ENCODE results near the gene CENPP. TPM values are rescaled to one million over a fixed set of nuclear protein-coding genes. Genes with fewer than 3 reads are reported as not detected.

CENPP gene
- total RNA-seq, 1 donor from 2014 or later: 5.4 TPM

DNA sequence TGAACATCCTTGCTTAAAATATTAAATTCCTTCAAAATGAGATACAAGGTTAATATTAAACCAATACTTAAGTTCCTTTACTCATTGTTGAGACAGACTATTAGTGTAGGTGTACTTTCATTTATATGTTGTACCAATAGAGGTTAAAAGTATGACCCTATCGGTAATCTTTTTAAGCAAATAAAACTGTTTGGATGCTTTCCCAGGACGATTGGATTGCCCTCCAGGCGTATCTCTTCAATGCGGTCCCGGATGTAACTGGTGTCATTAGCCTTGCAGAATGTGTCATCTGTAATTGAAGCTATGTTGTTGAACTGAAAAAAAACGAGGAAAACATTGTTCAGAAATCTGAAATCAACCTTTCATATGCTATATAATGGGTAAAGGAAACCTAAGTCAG is 59.7 kb downstream of the CENPP start:
- Histone ChIP-seq H3K36me3 (no peaks in the 10 kb centered on the region), H3K4me3 (no peak overlapping the region), H3K27ac (replicated peaks) (peak overlapping the region; percentile 39), H3K4me1 (no peaks in the 10 kb centered on the region), H3K27me3 (ENCODE audit: low read depth) (no peaks in the 10 kb centered on the region), H3K9me3 (replicated peaks) (no peaks in the 10 kb centered on the region)
- no peak for TF ChIP-seq CTCF (IDR thresholded peaks at IDR 0.05; ENCODE audit: borderline replicate concordance)
- intact Hi-C loops (cut with micrococcal nuclease): no loop called here
- no peak for DNase-seq

DNA sequence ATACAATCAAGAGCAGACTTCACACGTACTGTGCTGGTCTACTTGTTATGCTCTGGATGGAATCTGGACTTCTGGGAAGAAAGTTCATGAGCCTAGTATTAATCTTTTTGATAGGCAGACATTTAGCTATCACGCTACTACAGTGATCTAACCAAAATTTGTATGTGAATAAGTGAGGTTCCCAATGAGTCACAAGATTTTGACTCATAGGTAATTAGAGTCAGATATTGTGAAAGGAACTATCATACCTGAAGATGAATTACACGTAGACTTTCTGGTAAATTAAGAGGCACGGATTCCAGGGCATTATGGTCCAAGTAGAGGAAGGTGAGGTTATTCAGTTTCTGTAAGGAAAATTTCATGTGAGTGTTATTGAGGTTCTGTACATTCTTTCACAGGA is 60.2 kb downstream of the CENPP start:
- intact Hi-C loops (cut with micrococcal nuclease): no loop called here
- H3K27me3 ChIP-seq (ENCODE audit: low read depth): no peaks in the 10 kb centered on the region
- H3K27ac ChIP-seq (replicated peaks): peak overlapping the region; percentile 39
- H3K36me3 ChIP-seq: no peaks in the 10 kb centered on the region
- no peaks in the 10 kb centered on the region for H3K4me1 ChIP-seq
- H3K9me3 ChIP-seq (replicated peaks): no peaks in the 10 kb centered on the region
- H3K4me3 ChIP-seq: no peak overlapping the region
- DNase-seq: no peak
- no peak for TF ChIP-seq CTCF (IDR thresholded peaks at IDR 0.05; ENCODE audit: borderline replicate concordance)

DNA sequence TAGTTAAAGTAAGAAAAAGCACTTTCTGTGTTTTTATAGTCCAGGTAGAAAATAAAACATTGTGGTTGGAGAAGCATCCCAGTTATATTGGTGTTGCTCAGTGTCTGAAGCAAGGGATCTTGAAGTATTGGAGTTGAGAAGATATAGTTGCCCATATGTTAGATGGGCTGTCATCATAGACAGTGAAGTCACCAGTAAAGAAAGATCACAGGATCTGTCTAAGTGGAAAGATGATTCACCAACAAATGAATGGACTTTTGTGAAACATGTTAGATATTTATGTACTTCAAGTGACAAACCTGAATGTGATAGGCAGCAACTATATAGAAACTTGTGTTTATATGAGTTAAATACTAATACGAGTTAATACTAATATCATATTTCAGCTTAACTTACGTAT is 66.9 kb downstream of the CENPP start:
- peaks cover 6% of the 10 kb centered on the region for H3K36me3 ChIP-seq
- intact Hi-C loops (cut with micrococcal nuclease): no loop called here
- H3K4me1 ChIP-seq: peaks cover 8% of the 10 kb centered on the region
- H3K27ac ChIP-seq (replicated peaks): no peak overlapping the region
- H3K9me3 ChIP-seq (replicated peaks): peaks cover 6% of the 10 kb centered on the region
- no peak for DNase-seq
- TF ChIP-seq CTCF (IDR thresholded peaks at IDR 0.05; ENCODE audit: borderline replicate concordance): no peak
- H3K4me3 ChIP-seq: no peak overlapping the region
- no peaks in the 10 kb centered on the region for H3K27me3 ChIP-seq (ENCODE audit: low read depth)

DNA sequence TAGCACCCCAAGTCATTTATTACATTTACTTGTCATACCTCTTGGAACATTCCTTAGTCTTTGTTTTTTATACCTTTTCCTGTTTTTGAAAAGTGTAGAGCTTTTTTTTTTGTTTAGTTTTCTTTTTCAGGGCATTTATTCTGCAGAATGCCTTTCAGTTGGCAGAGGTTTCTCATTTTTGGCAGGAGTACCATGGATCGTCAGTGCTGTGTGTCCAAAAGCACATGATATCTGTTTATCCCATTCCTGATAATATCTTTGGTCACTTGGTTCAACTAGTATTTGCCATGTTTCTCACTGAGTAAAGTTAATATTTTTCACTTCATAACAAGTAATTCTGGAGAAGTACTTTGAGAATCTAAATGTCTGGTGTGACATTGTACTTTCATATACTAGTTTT is 67.9 kb downstream of the CENPP start:
- intact Hi-C loops (cut with micrococcal nuclease): no loop called here
- Histone ChIP-seq H3K4me1 (peaks cover 8% of the 10 kb centered on the region), H3K27ac (replicated peaks) (peak overlapping the region; percentile 24), H3K9me3 (replicated peaks) (peaks cover 10% of the 10 kb centered on the region), H3K36me3 (peaks cover 10% of the 10 kb centered on the region), H3K4me3 (no peak overlapping the region), H3K27me3 (ENCODE audit: low read depth) (no peaks in the 10 kb centered on the region)
- TF ChIP-seq CTCF (IDR thresholded peaks at IDR 0.05; ENCODE audit: borderline replicate concordance): no peak
- DNase-seq: no peak

GRCh38 chr9:92395617-92396016 is 69.9 kb downstream of the CENPP start:
- Histone ChIP-seq H3K27me3 (ENCODE audit: low read depth) (no peaks in the 10 kb centered on the region), H3K9me3 (replicated peaks) (peaks cover 10% of the 10 kb centered on the region), H3K27ac (replicated peaks) (no peak overlapping the region), H3K4me1 (peaks cover 8% of the 10 kb centered on the region), H3K36me3 (peaks cover 10% of the 10 kb centered on the region), H3K4me3 (no peak overlapping the region)
- intact Hi-C loops (cut with micrococcal nuclease): no loop called here
- no peak for TF ChIP-seq CTCF (IDR thresholded peaks at IDR 0.05; ENCODE audit: borderline replicate concordance)
- DNase-seq: no peak

DNA sequence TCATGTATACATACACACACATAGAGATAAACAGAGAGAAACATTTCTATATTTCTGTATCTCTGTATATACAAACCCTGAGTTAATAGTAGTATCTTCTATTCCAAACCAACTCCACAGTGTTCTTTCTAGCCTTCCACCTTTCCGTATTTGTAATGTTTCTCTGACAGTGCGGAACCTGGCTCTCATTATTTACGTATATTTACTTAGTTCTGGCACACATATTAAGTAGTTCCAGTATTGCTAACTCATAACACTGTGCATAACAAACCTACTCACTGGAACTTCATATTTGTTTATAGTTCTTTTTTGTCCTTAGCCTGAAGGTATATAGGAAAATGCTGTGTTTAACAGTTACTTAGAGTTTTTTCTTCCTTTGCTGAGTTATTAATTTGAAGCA is 72.1 kb downstream of the CENPP start:
- H3K27me3 ChIP-seq (ENCODE audit: low read depth): no peaks in the 10 kb centered on the region
- no peak for TF ChIP-seq CTCF (IDR thresholded peaks at IDR 0.05; ENCODE audit: borderline replicate concordance)
- H3K27ac ChIP-seq (replicated peaks): no peak overlapping the region
- no peak for DNase-seq
- H3K4me1 ChIP-seq: peaks cover 8% of the 10 kb centered on the region
- H3K4me3 ChIP-seq: no peak overlapping the region
- peaks cover 10% of the 10 kb centered on the region for H3K9me3 ChIP-seq (replicated peaks)
- peaks cover 10% of the 10 kb centered on the region for H3K36me3 ChIP-seq
- intact Hi-C loops (cut with micrococcal nuclease): no loop called here

Data from left ventricle myocardium inferior (tissue), 1 donor.